T-cell (primary cell): Measurements from ENCODE around the gene KIF3A. TPM values are rescaled to one million over a fixed set of nuclear protein-coding genes. Genes with fewer than 3 reads are reported as not detected.

Experiments used
- ATAC-seq, 4 experiments: fragments of 200-7000 bp in 3 of 4; fragments of 150-1000 bp in 1 of 4; cut with Tn5 transposase; replicated peaks in 1 of 4; 1 replicate in 3 of 4; 2 replicates in 1 of 4; pipeline ENCODE4 v1.10.0; 2021; ENCODE audit warnings: moderate library complexity in 3 of 4, mild to moderate bottlenecking in 2 of 4, moderate number of reproducible peaks in 1 of 4
- CTCF ChIA-PET, 2 donors: fragments of 300-600 bp; sonication (Branson Sonifier 250); formaldehyde crosslinking; loops; one replicate each; lab custom pipeline; 2022; ENCODE audit warnings: antibody characterized with exemption in 2 of 2; lab: Charles Lee
- POLR2A ChIA-PET, 2 donors: fragments of 300-600 bp; sonication (Branson Sonifier 250); formaldehyde crosslinking; loops; one replicate each; lab custom pipeline; 2022; ENCODE audit warnings: antibody characterized with exemption in 2 of 2; lab: Charles Lee
- DNase-seq, 35 experiments: peaks; one replicate each; pipeline versions ENCODE4 v3.0.0 to v3.0.0-alpha.2; 2013 to 2023
- H3K27ac ChIP-seq: one replicate; pipeline ENCODE4 v1.5.1; 2013; ENCODE audit warnings: low read length
- H3K27me3 ChIP-seq, 2 experiments: replicated peaks in 1 of 2; 1 replicate in 1 of 2; 2 replicates in 1 of 2; pipeline versions ENCODE4 v1.6.1 to v1.7.0; 2013; ENCODE audit warnings: low read length in 1 of 2, mixed read lengths in 1 of 2; ENCODE audit not compliant: control insufficient read depth in 2 of 2, insufficient read depth in 2 of 2; ENCODE audit errors: extremely low read depth in 1 of 2
- H3K36me3 ChIP-seq, 2 donors: 1 replicate in 1 of 2; 2 replicates in 1 of 2; pipeline versions ENCODE4 v1.6.1 to v1.7.0; 2013; ENCODE audit warnings: low read length in 1 of 2; ENCODE audit not compliant: control insufficient read depth in 2 of 2, insufficient read depth in 1 of 2; ENCODE audit errors: extremely low read depth in 1 of 2
- H3K4me1 ChIP-seq, 2 experiments: 1 replicate in 1 of 2; 2 replicates in 1 of 2; pipeline versions ENCODE4 v1.6.1 to v1.7.0; 2013; ENCODE audit warnings: low read length in 2 of 2, mixed read lengths in 1 of 2; ENCODE audit not compliant: insufficient read depth in 2 of 2, control insufficient read depth in 1 of 2; ENCODE audit errors: extremely low read depth in 1 of 2
- H3K4me3 ChIP-seq, 2 donors: 1 replicate in 1 of 2; 2 replicates in 1 of 2; pipeline versions ENCODE4 v1.5.1 to v1.7.0; 2013; ENCODE audit warnings: mild to moderate bottlenecking in 2 of 2, low read length in 1 of 2, moderate library complexity in 1 of 2; ENCODE audit not compliant: control insufficient read depth in 1 of 2; ENCODE audit errors: extremely low read depth in 1 of 2
- H3K9me3 ChIP-seq: 2 replicates; pipeline ENCODE4 v1.7.0; 2013
- H3K27ac Mint-ChIP-seq, 2 donors: one replicate each; pipeline ENCODE4 v1.8.0; 2020 to 2021; ENCODE audit warnings: mild to moderate bottlenecking in 2 of 2, mixed read lengths in 2 of 2
- H3K27me3 Mint-ChIP-seq, 2 donors: one replicate each; pipeline ENCODE4 v1.8.0; 2021 to 2022; ENCODE audit warnings: mixed read lengths in 2 of 2
- H3K36me3 Mint-ChIP-seq: one replicate; pipeline ENCODE4 v1.8.0; 2021; ENCODE audit warnings: mixed read lengths
- H3K4me1 Mint-ChIP-seq, 3 donors: one replicate each; pipeline ENCODE4 v1.8.0; 2020 to 2022; ENCODE audit warnings: mixed read lengths in 3 of 3, mild to moderate bottlenecking in 1 of 3
- H3K4me3 Mint-ChIP-seq, 3 donors: one replicate each; pipeline ENCODE4 v1.8.0; 2020 to 2022; ENCODE audit warnings: mild to moderate bottlenecking in 3 of 3, mixed read lengths in 3 of 3, moderate library complexity in 3 of 3
- H3K9me3 Mint-ChIP-seq, 3 donors: one replicate each; pipeline ENCODE4 v1.8.0; 2020 to 2022; ENCODE audit warnings: mixed read lengths in 3 of 3
- WGBS: methylation state at CpG from one replicate; pipeline ENCODE4 v1.1.5; 2013; ENCODE audit warnings: missing lambda C conversion rate; ENCODE audit not compliant: insufficient coverage; 5-methylcytosine and 5-hydroxymethylcytosine counted together
- total RNA-seq, 35 experiments: library from RNA in 6 of 35; stranded (reverse) in 6 of 35; fragments of 120-200 nt in 1 of 35; gene quantifications; one replicate each; pipeline versions ENCODE4 v1.2.1 to v1.2.4 and lab custom pipeline; 2013 to 2026

KIF3A gene
- total RNA-seq, 5 donors from 2014 or later (not counting 1 experiment from before 2014, with no cell fraction given), result 13.8 to 15.9 (median 15.2) TPM

- H3K27me3 Mint-ChIP-seq, result peaks cover 0 to 3% of the 10 kb centered on the region in 2 donors
- no peaks in the 10 kb centered on the region for H3K9me3 Mint-ChIP-seq
- no peak overlapping the region for H3K27ac ChIP-seq
- no peak for DNase-seq
- CTCF ChIA-PET, result no interaction called here
- H3K27ac Mint-ChIP-seq, result no peak overlapping the region
- H3K4me3 ChIP-seq, result no peak overlapping the region
- H3K4me1 Mint-ChIP-seq, result peaks cover 0 to 11% (median under 1%) of the 10 kb centered on the region in 3 donors
- peaks cover 0 to 5% of the 10 kb centered on the region in 2 experiments for H3K27me3 ChIP-seq
- ATAC-seq, result no peak
- H3K4me1 ChIP-seq, result peaks cover 0 to 9% of the 10 kb centered on the region in 2 experiments
- H3K36me3 ChIP-seq, result no peaks in the 10 kb centered on the region
- H3K9me3 ChIP-seq, result no peaks in the 10 kb centered on the region
- no peak overlapping the region for H3K4me3 Mint-ChIP-seq
- no peaks in the 10 kb centered on the region for H3K36me3 Mint-ChIP-seq
- WGBS, result 85% methylated on average over 3 of the region's 7 CpGs
- POLR2A ChIA-PET, result no interaction called here
Observed at GRCh38 chr5:132669455-132669820, 67.9 kb downstream of the KIF3A start.

GRCh38 chr5:132668706-132669454, 68.5 kb downstream of the KIF3A start:
- H3K9me3 Mint-ChIP-seq, result no peaks in the 10 kb centered on the region
- H3K36me3 Mint-ChIP-seq, result no peaks in the 10 kb centered on the region
- H3K27ac Mint-ChIP-seq, result no peak overlapping the region
- 95% methylated on average over 10 of the region's 14 CpGs for WGBS
- Histone ChIP-seq H3K27me3 (peaks cover 0 to 5% of the 10 kb centered on the region in 2 experiments), H3K9me3 (no peaks in the 10 kb centered on the region), H3K4me1 (peaks cover 0 to 11% of the 10 kb centered on the region in 2 experiments), H3K27ac (no peak overlapping the region), H3K36me3 (no peaks in the 10 kb centered on the region), H3K4me3 (no peak overlapping the region)
- DNase-seq (no peak), ATAC-seq (no peak)
- H3K4me1 Mint-ChIP-seq, result peaks cover 5 to 11% (median 6%) of the 10 kb centered on the region in 3 donors
- peaks cover 0 to 3% of the 10 kb centered on the region in 2 donors for H3K27me3 Mint-ChIP-seq
- ChIA-PET CTCF (no interaction called here), POLR2A (no interaction called here)
- no peak overlapping the region for H3K4me3 Mint-ChIP-seq

- Histone ChIP-seq H3K9me3 (no peaks in the 10 kb centered on the region), H3K36me3 (no peaks in the 10 kb centered on the region), H3K4me3 (no peak overlapping the region), H3K27me3 (peaks cover 0 to 5% of the 10 kb centered on the region in 2 experiments), H3K27ac (no peak overlapping the region), H3K4me1 (peaks cover 0 to 20% of the 10 kb centered on the region in 2 experiments)
- ATAC-seq (no peak), DNase-seq (no peak)
- peaks cover 11 to 14% (median 13%) of the 10 kb centered on the region in 3 donors for H3K4me1 Mint-ChIP-seq
- H3K27me3 Mint-ChIP-seq, result peaks cover 0 to 3% of the 10 kb centered on the region in 2 donors
- POLR2A ChIA-PET, result no interaction called here
- WGBS, result 92% methylated on average over 17 of the region's 22 CpGs
- no peaks in the 10 kb centered on the region for H3K9me3 Mint-ChIP-seq
- CTCF ChIA-PET, result no interaction called here
- H3K4me3 Mint-ChIP-seq, result no peak overlapping the region
- H3K36me3 Mint-ChIP-seq, result no peaks in the 10 kb centered on the region
- no peak overlapping the region for H3K27ac Mint-ChIP-seq
Observed at GRCh38 chr5:132667761-132668705, 69.3 kb downstream of the KIF3A start.

- Mint-ChIP-seq H3K36me3 (no peaks in the 10 kb centered on the region), H3K27me3 (peaks cover 0 to 3% of the 10 kb centered on the region in 2 donors), H3K4me3 (no peak overlapping the region), H3K27ac (no peak overlapping the region), H3K4me1 (peaks cover 15 to 19% (median 18%) of the 10 kb centered on the region in 3 donors), H3K9me3 (no peaks in the 10 kb centered on the region)
- DNase-seq (no peak), ATAC-seq (no peak)
- peaks cover 0 to 27% of the 10 kb centered on the region in 2 experiments for H3K4me1 ChIP-seq
- CTCF ChIA-PET, result no interaction called here
- H3K36me3 ChIP-seq, result no peaks in the 10 kb centered on the region
- no peak overlapping the region for H3K4me3 ChIP-seq
- H3K9me3 ChIP-seq, result no peaks in the 10 kb centered on the region
- POLR2A ChIA-PET, result no interaction called here
- H3K27ac ChIP-seq, result no peak overlapping the region
- peaks cover 0 to 5% of the 10 kb centered on the region in 2 experiments for H3K27me3 ChIP-seq
- 65% methylated on average over 4 of the region's 10 CpGs for WGBS
Observed at GRCh38 chr5:132667309-132667708, 70.0 kb downstream of the KIF3A start.

- no peak for ATAC-seq
- Histone ChIP-seq H3K36me3 (no peaks in the 10 kb centered on the region), H3K9me3 (no peaks in the 10 kb centered on the region), H3K27ac (no peak overlapping the region), H3K4me1 (peaks cover 0 to 27% of the 10 kb centered on the region in 2 experiments), H3K4me3 (no peak overlapping the region), H3K27me3 (peaks cover 0 to 5% of the 10 kb centered on the region in 2 experiments)
- peak in 3 of 35 experiments; percentile 15 to 23 (median 18) for DNase-seq
- POLR2A ChIA-PET, result no interaction called here
- WGBS, result 94% methylated on average over 11 of the region's 16 CpGs
- peaks cover 0 to 3% of the 10 kb centered on the region in 2 donors for H3K27me3 Mint-ChIP-seq
- H3K36me3 Mint-ChIP-seq, result no peaks in the 10 kb centered on the region
- peaks cover 15 to 21% (median 18%) of the 10 kb centered on the region in 3 donors for H3K4me1 Mint-ChIP-seq
- no peaks in the 10 kb centered on the region for H3K9me3 Mint-ChIP-seq
- no peak overlapping the region for H3K27ac Mint-ChIP-seq
- H3K4me3 Mint-ChIP-seq, result no peak overlapping the region
- CTCF ChIA-PET, result no interaction called here
Observed at GRCh38 chr5:132666310-132667123, 70.8 kb downstream of the KIF3A start.
